GM18873 (cell line): ENCODE measurements around the gene LRP11.

Experiments
- ATAC-seq: cut with Tn5 transposase; IDR thresholded peaks from one replicate; pipeline ENCODE4 v1.9.1; 2021; ENCODE audit warnings: mild to moderate bottlenecking, moderate library complexity, moderate number of reproducible peaks; ENCODE audit not compliant: unreplicated experiment, low FRiP score

The LRP11 gene

DNA sequence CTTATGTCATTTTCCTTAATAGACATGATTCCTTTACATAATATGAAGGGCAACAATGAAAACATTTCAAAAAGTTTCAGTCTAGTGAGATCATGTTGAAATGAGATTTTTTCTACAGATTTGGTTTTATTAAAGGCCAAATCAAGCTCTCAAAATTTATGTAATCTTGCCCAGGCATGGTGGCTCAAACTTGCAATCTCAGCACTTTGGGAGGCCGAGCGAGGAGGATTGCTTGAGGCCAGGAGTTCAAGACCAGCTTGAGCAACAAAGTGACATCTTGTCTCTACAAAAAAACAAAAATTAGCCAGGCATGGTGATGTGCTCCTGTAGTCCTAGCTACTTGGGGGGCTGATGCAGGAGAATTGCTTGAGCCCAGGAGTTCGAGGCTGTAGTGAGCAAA is 50.8 kb downstream of the LRP11 start:
- no peak for ATAC-seq

- no peak for ATAC-seq
These were observed 54.4 kb downstream of the LRP11 start for GRCh38 chr6:149809798-149810197.

GRCh38 chr6:149806127-149806526 is 58.0 kb downstream of the LRP11 start:
- no peak for ATAC-seq

GRCh38 chr6:149783551-149783950 is 80.6 kb downstream of the LRP11 start:
- no peak for ATAC-seq

DNA sequence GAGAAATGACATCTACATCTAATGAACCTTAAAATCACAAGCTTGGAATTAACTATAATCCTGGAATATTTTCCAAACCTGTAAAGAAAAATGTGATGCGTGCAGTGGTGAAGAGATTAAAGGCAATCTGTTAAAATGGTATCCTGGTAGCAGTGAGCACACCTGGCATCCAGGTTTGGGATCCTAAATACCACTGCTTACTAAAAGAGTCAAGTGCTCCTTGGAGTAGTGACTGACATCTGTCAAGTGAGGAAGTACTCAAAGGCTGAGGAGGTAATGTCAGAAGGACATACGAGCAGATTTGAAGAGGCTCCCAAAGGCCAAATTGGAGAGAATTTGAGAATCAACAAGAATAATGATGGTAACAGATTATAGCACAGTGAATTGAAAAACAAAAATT is 81.8 kb downstream of the LRP11 start:
- ATAC-seq = no peak

DNA sequence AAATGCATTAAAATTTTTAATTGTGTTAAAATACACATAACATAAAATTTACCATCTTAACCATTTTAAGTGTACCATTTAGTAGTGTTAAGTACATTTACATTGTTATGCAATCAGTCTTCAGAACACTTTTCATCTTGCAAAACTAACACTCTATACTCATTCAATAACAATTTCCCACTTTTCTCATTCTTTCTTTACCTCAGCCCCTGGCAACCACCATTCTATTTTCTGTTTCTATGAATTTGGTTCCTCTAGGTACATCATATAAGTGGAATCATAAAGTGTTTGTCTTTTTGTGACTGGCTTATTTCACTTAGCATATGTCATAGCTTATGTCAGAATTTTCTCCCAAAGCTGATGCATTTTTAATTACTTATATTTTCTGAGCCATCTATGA is 82.4 kb downstream of the LRP11 start:
- no peak for ATAC-seq

- ATAC-seq = no peak
These were observed 84.6 kb downstream of the LRP11 start for GRCh38 chr6:149779644-149779963.

GRCh38 chr6:149777624-149778023 is 86.5 kb downstream of the LRP11 start:
- ATAC-seq = no peak

DNA sequence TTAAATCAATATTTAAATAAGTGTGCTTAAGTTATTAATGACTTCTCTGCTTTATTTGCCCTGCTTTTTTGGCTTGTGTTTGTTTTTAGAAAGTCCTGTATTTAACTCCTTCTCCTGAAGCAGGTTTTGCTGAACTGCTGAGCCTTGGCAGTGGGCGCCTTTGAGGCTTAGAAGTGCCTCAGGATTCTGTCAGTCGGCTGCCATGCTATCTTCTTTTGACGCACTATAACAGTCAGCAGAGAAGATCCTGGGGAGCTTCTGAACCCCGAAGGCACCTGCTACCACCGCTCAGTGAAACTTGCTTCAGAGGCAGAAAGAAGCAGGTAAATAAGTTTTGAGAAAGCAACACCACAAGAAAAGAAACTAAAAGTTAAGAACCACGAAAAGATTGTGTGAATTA is 92.2 kb downstream of the LRP11 start:
- ATAC-seq = no peak

GRCh38 chr6:149771185-149771584 is 93.0 kb downstream of the LRP11 start:
- ATAC-seq = no peak

DNA sequence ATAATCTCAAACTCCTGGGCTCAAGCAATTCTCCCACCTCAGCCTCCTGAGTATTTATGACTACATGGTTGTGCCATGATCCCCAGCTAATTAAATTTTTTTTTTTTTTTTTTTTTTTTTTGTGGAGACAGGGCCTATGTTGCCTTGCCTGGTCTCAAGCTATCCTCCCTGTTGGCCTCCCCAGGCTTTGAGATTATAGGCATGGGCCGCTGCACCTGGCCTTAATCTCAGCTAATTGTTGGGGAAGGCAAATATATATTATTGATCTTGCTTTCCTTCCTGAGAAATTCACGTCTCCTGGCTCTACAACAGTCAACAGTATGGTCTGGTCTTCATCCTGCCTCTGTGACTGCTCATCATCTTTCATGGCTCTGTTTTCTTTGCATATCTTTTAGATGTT is 94.5 kb downstream of the LRP11 start:
- no peak for ATAC-seq
